ENCODE measurements around the gene ITGB1. TPM values are rescaled to one million over a fixed set of nuclear protein-coding genes. Genes with fewer than 3 reads are reported as not detected.

The ITGB1 gene
- total RNA-seq, 4 donors from 2014 or later: 70.5 to 323 (median 161) TPM

DNA sequence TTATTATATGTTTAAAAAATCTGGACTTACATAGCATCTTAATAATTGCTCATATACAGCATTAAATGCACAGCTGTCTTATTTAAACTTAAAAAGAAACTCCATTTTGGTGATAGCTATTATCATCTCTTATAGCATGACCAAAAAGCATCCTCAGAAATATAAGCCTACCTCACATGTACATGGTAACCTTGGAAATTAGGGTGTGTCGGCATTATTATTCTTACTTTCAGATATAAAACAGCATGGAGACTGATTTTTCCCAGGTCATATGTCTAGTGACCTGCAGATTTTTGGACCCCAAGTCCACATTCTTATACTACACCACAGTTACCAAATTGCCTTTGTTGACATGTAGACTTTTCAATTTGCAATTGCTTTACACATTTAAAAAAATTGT lies 29.1 kb upstream of the ITGB1 start:
- DNase-seq: no peak
- no peak overlapping the region for H3K27ac ChIP-seq
- H3K9me3 ChIP-seq: no peaks in the 10 kb centered on the region
- no peaks in the 10 kb centered on the region for H3K27me3 ChIP-seq
- no peak for TF ChIP-seq POLR2A (IDR thresholded peaks at IDR 0.05)
- TF ChIP-seq, protein P1, sequence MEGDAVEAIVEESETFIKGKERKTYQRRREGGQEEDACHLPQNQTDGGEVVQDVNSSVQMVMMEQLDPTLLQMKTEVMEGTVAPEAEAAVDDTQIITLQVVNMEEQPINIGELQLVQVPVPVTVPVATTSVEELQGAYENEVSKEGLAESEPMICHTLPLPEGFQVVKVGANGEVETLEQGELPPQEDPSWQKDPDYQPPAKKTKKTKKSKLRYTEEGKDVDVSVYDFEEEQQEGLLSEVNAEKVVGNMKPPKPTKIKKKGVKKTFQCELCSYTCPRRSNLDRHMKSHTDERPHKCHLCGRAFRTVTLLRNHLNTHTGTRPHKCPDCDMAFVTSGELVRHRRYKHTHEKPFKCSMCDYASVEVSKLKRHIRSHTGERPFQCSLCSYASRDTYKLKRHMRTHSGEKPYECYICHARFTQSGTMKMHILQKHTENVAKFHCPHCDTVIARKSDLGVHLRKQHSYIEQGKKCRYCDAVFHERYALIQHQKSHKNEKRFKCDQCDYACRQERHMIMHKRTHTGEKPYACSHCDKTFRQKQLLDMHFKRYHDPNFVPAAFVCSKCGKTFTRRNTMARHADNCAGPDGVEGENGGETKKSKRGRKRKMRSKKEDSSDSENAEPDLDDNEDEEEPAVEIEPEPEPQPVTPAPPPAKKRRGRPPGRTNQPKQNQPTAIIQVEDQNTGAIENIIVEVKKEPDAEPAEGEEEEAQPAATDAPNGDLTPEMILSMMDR (IDR thresholded peaks at IDR 0.05): no peak
- no peak overlapping the region for H3K4me3 ChIP-seq
- 91 to 100% methylated on average over 1 of the region's 1 CpG for WGBS, 2 donors
- intact Hi-C loops (cut with DNase I): no loop called here
- H3K4me1 ChIP-seq: peaks cover 0 to 12% (median 8%) of the 10 kb centered on the region in 3 donors
- H3K36me3 ChIP-seq: no peaks in the 10 kb centered on the region

DNA sequence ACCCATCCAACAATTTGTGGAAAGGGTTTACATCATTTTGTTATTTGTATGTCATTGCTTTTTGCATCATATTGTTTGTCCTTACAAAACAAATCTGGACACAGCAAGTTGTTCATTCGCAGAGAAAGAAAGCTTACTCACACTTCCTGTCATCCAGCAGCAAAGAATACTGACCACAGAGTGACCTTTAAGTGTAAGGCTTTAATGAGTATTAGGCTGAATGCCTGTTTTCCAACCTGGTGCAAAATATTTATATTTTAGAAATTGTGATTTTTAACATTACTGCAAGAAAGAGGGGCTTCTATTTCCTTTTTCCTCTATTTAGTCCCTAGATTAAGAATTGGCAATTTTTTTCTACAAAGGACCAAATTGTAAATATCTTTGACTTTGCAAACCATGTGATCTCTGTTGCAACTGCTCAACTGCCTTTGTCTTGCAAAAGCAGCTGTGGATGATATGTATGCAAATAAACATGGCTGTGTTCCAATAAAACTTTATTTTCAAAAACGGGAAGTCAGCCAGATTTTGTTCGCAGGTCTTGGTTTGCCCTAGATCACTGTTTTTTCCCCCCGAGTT lies 27.8 kb upstream of the ITGB1 start:
- Histone ChIP-seq H3K4me1 (peaks cover 4 to 25% (median 19%) of the 10 kb centered on the region in 3 donors), H3K27me3 (no peaks in the 10 kb centered on the region), H3K27ac (peak overlapping the region in 2 of 4 donors; percentile 34 to 41), H3K9me3 (no peaks in the 10 kb centered on the region), H3K36me3 (no peaks in the 10 kb centered on the region), H3K4me3 (no peak overlapping the region)
- no peak for TF ChIP-seq POLR2A (IDR thresholded peaks at IDR 0.05)
- TF ChIP-seq, protein P1 (IDR thresholded peaks at IDR 0.05): no peak
- WGBS, 2 donors: 30 to 53% methylated on average over 4 of the region's 4 CpGs
- no peak for DNase-seq
- intact Hi-C loops (cut with DNase I): no loop called here

DNA sequence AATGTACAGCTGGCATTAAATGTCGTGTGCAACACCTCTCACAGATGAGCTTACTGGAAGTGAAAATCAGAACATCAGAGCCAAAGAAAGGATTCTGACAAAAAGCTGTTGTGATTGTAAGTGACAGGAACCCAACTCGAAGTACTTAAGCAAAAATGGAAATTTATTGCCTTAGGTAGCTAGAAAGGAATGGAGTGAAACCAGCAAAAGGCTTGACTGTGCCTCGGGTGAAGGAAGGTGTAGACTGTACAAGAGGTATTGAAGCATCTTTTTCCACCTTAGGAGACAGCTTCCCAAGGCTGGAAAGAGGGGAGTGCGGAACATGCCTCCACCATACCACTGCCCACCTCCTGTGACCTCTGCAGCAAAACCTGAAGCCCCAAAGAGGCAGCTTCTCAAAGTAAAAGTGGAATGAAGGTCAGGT lies 27.3 kb upstream of the ITGB1 start:
- Histone ChIP-seq H3K4me3 (no peak overlapping the region), H3K27me3 (no peaks in the 10 kb centered on the region), H3K9me3 (no peaks in the 10 kb centered on the region), H3K4me1 (peaks cover 7 to 30% (median 20%) of the 10 kb centered on the region in 3 donors), H3K27ac (peak overlapping the region in 2 of 4 donors; percentile 34 to 41), H3K36me3 (no peaks in the 10 kb centered on the region)
- TF ChIP-seq POLR2A (IDR thresholded peaks at IDR 0.05): no peak
- TF ChIP-seq, protein P1 (IDR thresholded peaks at IDR 0.05): no peak
- no peak for DNase-seq
- intact Hi-C loops (cut with DNase I): no loop called here
- 78 to 86% methylated on average over 4 of the region's 4 CpGs for WGBS, 2 donors

DNA sequence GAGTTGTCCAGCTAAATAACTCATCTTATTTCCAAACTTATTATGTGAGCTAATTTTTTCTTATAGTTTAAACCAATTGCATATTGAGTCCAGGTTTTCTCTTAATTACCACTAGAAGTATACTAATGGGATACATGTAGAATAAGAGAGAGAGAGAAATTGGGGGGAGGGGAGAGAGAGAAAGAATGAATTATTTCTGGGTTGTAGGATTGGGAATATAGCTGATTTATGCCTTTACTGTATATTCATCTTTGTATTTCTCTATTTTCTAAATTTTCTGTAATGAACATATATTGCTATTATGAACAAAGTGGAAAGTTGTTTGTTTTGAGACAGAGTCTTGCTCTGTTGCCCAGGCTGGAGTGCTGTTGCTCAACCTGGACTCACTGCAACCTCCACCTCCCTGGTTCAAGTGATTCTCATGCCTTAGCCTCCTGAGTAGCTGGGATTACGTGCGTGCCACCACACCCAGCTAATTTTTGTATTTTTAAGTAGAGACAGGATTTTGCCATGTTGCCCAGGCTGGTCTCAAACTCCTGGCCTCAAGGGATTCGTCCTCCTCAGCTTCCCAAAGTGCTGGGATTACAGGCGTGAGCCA lies 26.1 kb upstream of the ITGB1 start:
- H3K27ac ChIP-seq: no peak overlapping the region

More for the DNA sequence above, 26.1 kb upstream of the ITGB1 start:
- DNase-seq: no peak
- H3K4me1 ChIP-seq: peaks cover 14 to 38% (median 27%) of the 10 kb centered on the region in 3 donors
- no peaks in the 10 kb centered on the region for H3K27me3 ChIP-seq
- H3K36me3 ChIP-seq: no peaks in the 10 kb centered on the region
- no peak overlapping the region for H3K4me3 ChIP-seq
- 88 to 93% methylated on average over 3 to 4 of the region's 4 CpGs for WGBS, 2 donors
- H3K9me3 ChIP-seq: no peaks in the 10 kb centered on the region
- intact Hi-C loops (cut with DNase I): no loop called here
- TF ChIP-seq, protein P1 (IDR thresholded peaks at IDR 0.05): no peak
- TF ChIP-seq POLR2A (IDR thresholded peaks at IDR 0.05): no peak
